Fibroblast of gingiva (primary cell): ENCODE measurements around the gene SRCAP.
"Not testable (repeated sequence)": the region's sequence is repeated elsewhere in the genome, so short reads cannot be mapped to it uniquely, and the experiment has no call there.

ENCODE experiments used
- DNase-seq: peaks from one replicate; pipeline ENCODE4 v3.0.0-alpha.2; 2011; ENCODE audit warnings: low read depth

The SRCAP gene

GRCh38 chr16:30699615-30700099 is 686 bp downstream of the SRCAP start:
- no peak for DNase-seq

- DNase-seq = no peak
Observed at GRCh38 chr16:30700491-30700890, 1.5 kb downstream of the SRCAP start.

- no peak for DNase-seq
Observed at GRCh38 chr16:30700971-30701370, 2.0 kb downstream of the SRCAP start.

GRCh38 chr16:30703071-30703470 is 4.1 kb downstream of the SRCAP start:
- not testable (repeated sequence) for DNase-seq

GRCh38 chr16:30703971-30704370 is 5.0 kb downstream of the SRCAP start:
- no peak for DNase-seq

GRCh38 chr16:30706046-30706445 is 7.1 kb downstream of the SRCAP start:
- no peak for DNase-seq

GRCh38 chr16:30710971-30711370 is 12.0 kb downstream of the SRCAP start:
- no peak for DNase-seq

- DNase-seq = no peak
Observed at GRCh38 chr16:30711712-30712111, 12.7 kb downstream of the SRCAP start.

GRCh38 chr16:30715750-30716445 is 16.9 kb downstream of the SRCAP start:
- no peak for DNase-seq

GRCh38 chr16:30720086-30720485 is 21.1 kb downstream of the SRCAP start:
- DNase-seq = no peak

- DNase-seq = no peak
Observed at GRCh38 chr16:30720694-30721093, 21.7 kb downstream of the SRCAP start.

GRCh38 chr16:30721167-30721566 is 22.2 kb downstream of the SRCAP start:
- DNase-seq = no peak

- DNase-seq = peak; percentile 62
Observed at GRCh38 chr16:30721606-30722005, 22.6 kb downstream of the SRCAP start.

- no peak for DNase-seq
Observed at GRCh38 chr16:30722443-30722842, 23.5 kb downstream of the SRCAP start.

- DNase-seq = no peak
Observed at GRCh38 chr16:30722916-30723315, 23.9 kb downstream of the SRCAP start.

GRCh38 chr16:30723725-30724355 is 24.9 kb downstream of the SRCAP start:
- no peak for DNase-seq

- no peak for DNase-seq
Observed at GRCh38 chr16:30724641-30725417, 25.9 kb downstream of the SRCAP start.

GRCh38 chr16:30725418-30725792 is 26.4 kb downstream of the SRCAP start:
- no peak for DNase-seq

- DNase-seq = no peak
Observed at GRCh38 chr16:30728321-30728720, 29.4 kb downstream of the SRCAP start.

- no peak for DNase-seq
Observed at GRCh38 chr16:30728899-30729672, 30.1 kb downstream of the SRCAP start.

GRCh38 chr16:30731411-30731810 is 32.4 kb downstream of the SRCAP start:
- no peak for DNase-seq
